Nephron (organoid): ENCODE results near the gene DCAF6.

ENCODE experiments used
- H3K27ac Mint-ChIP-seq, 3 experiments: 2 replicates each; pipeline ENCODE4 v1.8.0; 2020; ENCODE audit warnings: mixed read lengths in 3 of 3, mild to moderate bottlenecking in 2 of 3, moderate library complexity in 1 of 3
- H3K27me3 Mint-ChIP-seq: 2 replicates; pipeline ENCODE4 v1.8.0; 2021; ENCODE audit warnings: low read depth, mild to moderate bottlenecking, moderate library complexity, mixed read lengths
- H3K36me3 Mint-ChIP-seq: 2 replicates; pipeline ENCODE4 v1.8.0; 2020; ENCODE audit warnings: low read depth, mixed read lengths
- H3K4me1 Mint-ChIP-seq: 2 replicates; pipeline ENCODE4 v1.8.0; 2020; ENCODE audit warnings: mixed read lengths
- H3K4me3 Mint-ChIP-seq, 3 experiments: 2 replicates each; pipeline ENCODE4 v1.8.0; 2020; ENCODE audit warnings: mild to moderate bottlenecking in 3 of 3, mixed read lengths in 3 of 3, moderate library complexity in 2 of 3
- H3K9me3 Mint-ChIP-seq: 2 replicates; pipeline ENCODE4 v1.8.0; 2020; ENCODE audit warnings: mixed read lengths
- CTCF ChIP-seq, 3 experiments: fragments of 200-600 bp; sonication (generic); IDR thresholded peaks; one replicate each; pipeline ENCODE4 v1.5.0; 2021; ENCODE audit warnings: antibody characterized with exemption in 3 of 3; ENCODE audit not compliant: unreplicated experiment in 3 of 3

DCAF6 gene

GRCh38 chr1:168069384-168069783 is 132.9 kb downstream of the DCAF6 start:
- H3K36me3 Mint-ChIP-seq = peaks cover 61% of the 10 kb centered on the region
- H3K9me3 Mint-ChIP-seq = no peaks in the 10 kb centered on the region
- H3K27ac Mint-ChIP-seq = no peak overlapping the region
- TF ChIP-seq CTCF (IDR thresholded peaks at IDR 0.05; ENCODE audit: unreplicated experiment in 3 of 3) = no peak
- H3K4me3 Mint-ChIP-seq = no peak overlapping the region
- no peaks in the 10 kb centered on the region for H3K4me1 Mint-ChIP-seq
- H3K27me3 Mint-ChIP-seq = no peaks in the 10 kb centered on the region

- Mint-ChIP-seq H3K27ac (no peak overlapping the region), H3K36me3 (peaks cover 49% of the 10 kb centered on the region), H3K4me3 (no peak overlapping the region), H3K27me3 (no peaks in the 10 kb centered on the region), H3K9me3 (no peaks in the 10 kb centered on the region), H3K4me1 (no peaks in the 10 kb centered on the region)
- no peak for TF ChIP-seq CTCF (IDR thresholded peaks at IDR 0.05; ENCODE audit: unreplicated experiment in 3 of 3)
These were observed 143.3 kb downstream of the DCAF6 start for GRCh38 chr1:168079761-168080160.

- Mint-ChIP-seq H3K27ac (peak overlapping the region in 2 of 3 experiments; percentile 3 to 9), H3K4me3 (no peak overlapping the region), H3K9me3 (no peaks in the 10 kb centered on the region), H3K27me3 (no peaks in the 10 kb centered on the region), H3K36me3 (peaks cover 49% of the 10 kb centered on the region), H3K4me1 (peaks cover 14% of the 10 kb centered on the region)
- TF ChIP-seq CTCF (IDR thresholded peaks at IDR 0.05; ENCODE audit: unreplicated experiment in 3 of 3) = no peak
These were observed 145.0 kb downstream of the DCAF6 start for GRCh38 chr1:168081373-168082007.

- TF ChIP-seq CTCF (IDR thresholded peaks at IDR 0.05; ENCODE audit: unreplicated experiment in 3 of 3) = peak; percentile 81 to 85 (median 83)
- no peaks in the 10 kb centered on the region for H3K9me3 Mint-ChIP-seq
- H3K27me3 Mint-ChIP-seq = no peaks in the 10 kb centered on the region
- peaks cover 47% of the 10 kb centered on the region for H3K36me3 Mint-ChIP-seq
- H3K27ac Mint-ChIP-seq = no peak overlapping the region
- H3K4me1 Mint-ChIP-seq = peaks cover 19% of the 10 kb centered on the region
- H3K4me3 Mint-ChIP-seq = no peak overlapping the region
These were observed 145.8 kb downstream of the DCAF6 start for GRCh38 chr1:168082008-168082876.

- Mint-ChIP-seq H3K4me1 (peaks cover 19% of the 10 kb centered on the region), H3K9me3 (no peaks in the 10 kb centered on the region), H3K4me3 (no peak overlapping the region), H3K27ac (no peak overlapping the region), H3K27me3 (no peaks in the 10 kb centered on the region), H3K36me3 (peaks cover 48% of the 10 kb centered on the region)
- no peak for TF ChIP-seq CTCF (IDR thresholded peaks at IDR 0.05; ENCODE audit: unreplicated experiment in 3 of 3)
These were observed 147.2 kb downstream of the DCAF6 start for GRCh38 chr1:168083456-168084325.
